Spinal cord (tissue), 10 donors: ENCODE measurements around the gene ST6GALNAC3. TPM values are rescaled to one million over a fixed set of nuclear protein-coding genes. Genes with fewer than 3 reads are reported as not detected.
A peak's percentile ranks its signal among the peaks of the same experiment; 100 is the strongest.
"Not testable (repeated sequence)": the region's sequence is repeated elsewhere in the genome, so short reads cannot be mapped to it uniquely, and the experiment has no call there.

ENCODE experiments used
- DNase-seq, 6 donors: peaks; one replicate each; pipeline versions ENCODE4 v3.0.0 to v3.0.0-alpha.2; 2013 to 2015; ENCODE audit warnings: low spot score in 6 of 6, low read depth in 4 of 6
- H3K27ac ChIP-seq: one replicate; pipeline ENCODE4 v1.5.1; 2013; ENCODE audit warnings: low read depth, low read length, control low read depth
- H3K27me3 ChIP-seq: one replicate; pipeline ENCODE4 v1.6.1; 2013; ENCODE audit warnings: low read length; ENCODE audit not compliant: control insufficient read depth, insufficient read depth
- H3K36me3 ChIP-seq: one replicate; pipeline ENCODE4 v1.6.1; 2013; ENCODE audit warnings: low read length; ENCODE audit not compliant: control insufficient read depth, insufficient read depth
- H3K4me1 ChIP-seq: one replicate; pipeline ENCODE4 v1.6.1; 2013; ENCODE audit warnings: low read length; ENCODE audit not compliant: control insufficient read depth, insufficient read depth
- H3K4me3 ChIP-seq: one replicate; pipeline ENCODE4 v1.5.1; 2013; ENCODE audit warnings: low read depth, low read length, control low read depth
- H3K9me3 ChIP-seq: one replicate; pipeline ENCODE4 v1.6.1; 2013; ENCODE audit warnings: low read length; ENCODE audit not compliant: control insufficient read depth, insufficient read depth
- WGBS: methylation state at CpG from one replicate; pipeline ENCODE4 v1.1.5; 2013; ENCODE audit warnings: missing lambda C conversion rate; ENCODE audit not compliant: insufficient coverage; 5-methylcytosine and 5-hydroxymethylcytosine counted together
- polyA plus RNA-seq, 2 donors: library from polyadenylated mRNA; unstranded; fragments of 120-200 nt; gene quantifications; one replicate each; pipeline ENCODE4 v1.2.1, GENCODE V29; 2013; ENCODE audit not compliant: insufficient read length in 2 of 2
- total RNA-seq, 2 donors: library from RNA; depleted of rRNA in 1 of 2; stranded (reverse); fragments of 120-200 nt in 1 of 2; fragments of >200 nt in 1 of 2; gene quantifications; one replicate each; pipeline versions ENCODE4 v1.2.3 to v1.2.4, GENCODE V29; 2013 to 2014
- donor health status: healthy.

Gene ST6GALNAC3
- total and polyA plus RNA-seq, 4 donors = 17.2 to 64.0 (median 26.0) TPM

DNA sequence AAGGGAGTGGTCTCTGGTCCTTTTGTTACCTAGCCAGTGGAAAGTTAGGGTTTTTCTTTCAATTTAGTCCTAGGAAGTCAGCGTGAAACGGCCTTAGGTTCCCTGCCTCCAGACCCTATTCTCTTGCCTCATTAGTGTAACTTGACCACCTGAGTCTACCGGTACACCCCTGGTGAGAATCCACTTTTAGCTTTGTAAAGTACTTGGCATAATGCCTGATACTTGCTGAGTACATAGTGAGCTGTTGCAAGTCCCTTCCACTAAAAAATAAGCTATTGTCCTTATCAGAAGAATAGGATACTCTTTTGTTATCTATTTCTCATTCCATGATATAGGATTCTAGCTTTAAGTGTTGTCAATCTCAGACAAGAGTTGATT, 228.8 kb downstream of the ST6GALNAC3 start:
- H3K27me3 ChIP-seq = no peaks in the 10 kb centered on the region
- no peak for DNase-seq
- no peak overlapping the region for H3K27ac ChIP-seq
- no peaks in the 10 kb centered on the region for H3K9me3 ChIP-seq
- H3K4me1 ChIP-seq = no peaks in the 10 kb centered on the region
- no CpG with 5 or more reads among the region's 3 CpGs for WGBS
- H3K4me3 ChIP-seq = no peak overlapping the region
- H3K36me3 ChIP-seq = no peaks in the 10 kb centered on the region

DNA sequence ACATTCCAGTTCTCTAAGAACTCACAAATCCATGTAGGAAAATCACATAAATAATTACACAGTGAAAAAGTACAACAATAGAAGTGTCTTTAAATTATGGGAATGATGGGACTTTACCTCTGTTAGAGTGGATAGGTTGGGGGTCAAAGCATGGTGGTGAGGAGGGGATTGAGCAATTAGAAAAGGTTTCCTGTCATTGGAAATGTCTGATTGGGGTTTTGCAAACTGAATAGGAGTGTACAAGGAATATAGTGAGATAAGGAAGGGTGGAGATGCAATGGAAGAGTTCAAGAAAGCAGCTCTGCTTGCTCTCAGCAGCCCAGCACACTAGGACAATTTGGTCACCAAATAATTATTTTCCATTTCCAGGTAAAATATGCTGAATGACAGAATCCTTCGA, 238.8 kb downstream of the ST6GALNAC3 start:
- Histone ChIP-seq H3K4me1 (no peaks in the 10 kb centered on the region), H3K9me3 (no peaks in the 10 kb centered on the region), H3K36me3 (no peaks in the 10 kb centered on the region), H3K4me3 (no peak overlapping the region), H3K27me3 (no peaks in the 10 kb centered on the region), H3K27ac (no peak overlapping the region)
- DNase-seq = no peak
- WGBS = no CpG with 5 or more reads among the region's 1 CpG

DNA sequence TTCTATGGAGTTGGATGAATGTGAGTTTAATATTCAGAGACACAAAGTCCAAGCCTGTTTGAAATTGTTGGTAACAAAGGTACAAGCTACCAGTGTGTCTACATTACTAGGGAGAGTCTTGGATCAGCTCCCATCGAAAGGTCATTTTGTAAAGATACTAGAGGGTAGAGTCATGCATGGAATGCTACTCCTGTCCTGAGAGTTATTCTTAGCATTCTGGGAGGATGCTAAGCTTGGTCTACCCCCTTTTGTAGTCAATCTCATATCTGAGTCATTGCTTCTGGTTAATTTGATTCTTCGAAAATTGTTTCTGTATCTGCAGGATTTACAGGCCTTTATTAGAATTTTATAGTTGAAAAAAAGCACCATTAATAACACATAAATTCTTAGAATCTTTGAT, 240.2 kb downstream of the ST6GALNAC3 start:
- no CpG with 5 or more reads among the region's 2 CpGs for WGBS
- Histone ChIP-seq H3K9me3 (no peaks in the 10 kb centered on the region), H3K4me3 (no peak overlapping the region)

GRCh38 chr1:76317299-76317900, 242.9 kb downstream of the ST6GALNAC3 start:
- no peaks in the 10 kb centered on the region for H3K27me3 ChIP-seq
- DNase-seq = no peak
- WGBS = no CpG with 5 or more reads among the region's 2 CpGs
- no peaks in the 10 kb centered on the region for H3K36me3 ChIP-seq
- H3K4me1 ChIP-seq = no peaks in the 10 kb centered on the region
- H3K4me3 ChIP-seq = no peak overlapping the region
- H3K9me3 ChIP-seq = no peaks in the 10 kb centered on the region
- no peak overlapping the region for H3K27ac ChIP-seq

More for the DNA sequence above, 240.2 kb downstream of the ST6GALNAC3 start:
- Histone ChIP-seq H3K4me1 (no peaks in the 10 kb centered on the region), H3K36me3 (no peaks in the 10 kb centered on the region), H3K27me3 (no peaks in the 10 kb centered on the region), H3K27ac (no peak overlapping the region)
- DNase-seq = no peak

- Histone ChIP-seq H3K36me3 (no peaks in the 10 kb centered on the region), H3K27ac (no peak overlapping the region), H3K4me1 (no peaks in the 10 kb centered on the region), H3K27me3 (no peaks in the 10 kb centered on the region), H3K9me3 (no peaks in the 10 kb centered on the region), H3K4me3 (no peak overlapping the region)
- DNase-seq = peak in 2 of 6 donors; percentile 62 to 67
- WGBS = no CpG with 5 or more reads among the region's 3 CpGs
Observed at GRCh38 chr1:76330991-76331603, 256.6 kb downstream of the ST6GALNAC3 start.

DNA sequence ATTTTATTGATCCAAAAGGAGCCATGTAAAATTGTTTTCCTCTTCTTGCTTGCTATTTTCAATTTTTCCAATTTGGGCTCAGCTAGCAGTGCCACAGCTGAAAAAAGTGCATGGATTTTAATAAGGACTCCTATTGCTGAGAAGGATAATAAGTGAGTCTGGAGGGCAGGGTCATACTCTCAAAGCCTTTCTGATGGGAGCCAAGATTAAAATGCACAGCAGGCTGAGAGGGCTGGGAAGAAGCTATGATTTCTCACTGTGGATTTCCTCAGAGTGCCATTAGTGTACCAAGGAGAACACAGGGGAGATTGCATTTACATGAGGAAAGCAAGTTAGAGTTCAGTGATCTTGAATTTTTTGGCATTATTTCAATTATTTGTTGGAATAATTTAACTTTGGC, 261.3 kb downstream of the ST6GALNAC3 start:
- H3K4me1 ChIP-seq = peaks cover 9% of the 10 kb centered on the region
- no peaks in the 10 kb centered on the region for H3K9me3 ChIP-seq
- DNase-seq = peak in 1 of 6 donors; percentile 24
- H3K27ac ChIP-seq = no peak overlapping the region
- no peaks in the 10 kb centered on the region for H3K36me3 ChIP-seq
- H3K4me3 ChIP-seq = no peak overlapping the region
- no peaks in the 10 kb centered on the region for H3K27me3 ChIP-seq

- H3K27ac ChIP-seq = no peak overlapping the region
- 47% methylated on average over 8 of the region's 8 CpGs for WGBS
- H3K4me3 ChIP-seq = no peak overlapping the region
Observed at GRCh38 chr1:76336931-76337371, 262.4 kb downstream of the ST6GALNAC3 start.

DNA sequence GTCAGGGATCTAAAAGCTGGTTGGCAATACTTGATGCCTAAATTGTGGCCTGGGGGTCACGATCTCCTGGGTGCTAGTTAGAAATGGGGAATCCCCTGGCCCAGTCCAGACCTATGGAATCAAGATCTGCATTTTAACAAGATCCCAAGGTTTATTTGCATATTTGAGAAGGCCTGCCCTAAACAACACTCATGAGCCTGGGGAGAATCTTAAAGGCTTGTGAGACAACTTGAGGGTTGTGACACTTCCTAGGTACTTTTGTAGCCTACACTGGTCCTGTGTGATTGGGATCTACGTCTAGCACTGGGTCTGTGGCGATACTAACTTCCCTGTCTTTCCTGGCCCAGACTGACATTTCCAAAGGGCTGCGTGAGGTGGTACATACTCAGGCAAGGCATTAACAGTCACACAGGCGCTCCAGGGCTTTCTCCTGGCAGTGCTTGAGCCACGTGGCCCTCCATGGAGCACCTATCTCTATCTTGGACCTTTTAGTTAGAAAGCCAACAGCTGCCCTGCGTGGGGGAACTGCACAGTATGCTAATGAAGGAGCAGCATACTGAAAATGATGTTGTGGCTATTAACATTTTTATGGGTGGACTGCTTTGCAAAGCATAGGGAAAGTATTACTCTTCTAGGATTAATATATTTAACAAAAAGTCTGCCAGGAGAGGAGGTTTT, 263.1 kb downstream of the ST6GALNAC3 start:
- Histone ChIP-seq H3K27ac (no peak overlapping the region), H3K27me3 (no peaks in the 10 kb centered on the region), H3K4me3 (no peak overlapping the region), H3K36me3 (no peaks in the 10 kb centered on the region), H3K9me3 (no peaks in the 10 kb centered on the region), H3K4me1 (peaks cover 9% of the 10 kb centered on the region)
- WGBS = 64% methylated on average over 7 of the region's 7 CpGs
- DNase-seq = peak in 2 of 6 donors; percentile 7 to 88

More at GRCh38 chr1:76336931-76337371, 262.4 kb downstream of the ST6GALNAC3 start:
- H3K4me1 ChIP-seq = peaks cover 9% of the 10 kb centered on the region
- no peaks in the 10 kb centered on the region for H3K9me3 ChIP-seq
- DNase-seq = peak; percentile 31 to 92 (median 50)
- no peaks in the 10 kb centered on the region for H3K27me3 ChIP-seq
- no peaks in the 10 kb centered on the region for H3K36me3 ChIP-seq

DNA sequence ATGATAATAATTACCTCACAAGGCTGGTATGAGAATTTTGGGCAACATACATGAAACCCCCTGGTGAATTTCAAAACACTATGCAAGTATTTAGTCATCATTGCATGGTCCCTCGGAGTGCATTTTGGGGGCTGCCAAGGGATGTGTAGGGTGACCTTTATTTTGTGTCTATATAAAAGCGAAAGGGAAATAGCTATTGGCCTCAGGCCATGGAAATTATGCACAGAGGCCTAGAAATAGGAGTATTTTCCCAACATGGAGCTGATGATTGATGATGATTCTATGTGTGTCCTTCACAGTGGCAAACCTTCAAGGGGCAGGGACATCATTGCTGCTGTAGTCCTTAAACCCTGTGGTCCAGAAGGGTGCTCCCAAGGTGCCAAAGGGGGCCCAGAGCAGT, 265.5 kb downstream of the ST6GALNAC3 start:
- no peaks in the 10 kb centered on the region for H3K36me3 ChIP-seq
- DNase-seq = no peak
- H3K4me3 ChIP-seq = no peak overlapping the region
- WGBS = 82% methylated on average over 1 of the region's 2 CpGs
- H3K27me3 ChIP-seq = no peaks in the 10 kb centered on the region
- H3K27ac ChIP-seq = no peak overlapping the region
- H3K9me3 ChIP-seq = no peaks in the 10 kb centered on the region
- peaks cover 9% of the 10 kb centered on the region for H3K4me1 ChIP-seq

GRCh38 chr1:76341816-76342215, 267.3 kb downstream of the ST6GALNAC3 start:
- no CpG with 5 or more reads among the region's 3 CpGs for WGBS
- not testable (repeated sequence) for H3K36me3 ChIP-seq, H3K4me3 ChIP-seq, H3K4me1 ChIP-seq, DNase-seq, H3K9me3 ChIP-seq, H3K27me3 ChIP-seq, H3K27ac ChIP-seq
